SH-SY5Y (cell line): ENCODE measurements around the gene PIAS3.

Experiments
- GATA2 ChIP-seq: IDR thresholded peaks from 2 replicates; pipeline ENCODE4 v1.6.1; 2011; ENCODE audit warnings: mild to moderate bottlenecking, low read depth, low read length
- GATA3 ChIP-seq: IDR thresholded peaks from 2 replicates; pipeline ENCODE4 v1.6.1; 2011; ENCODE audit warnings: low read depth, mild to moderate bottlenecking, low read length, moderate library complexity

DNA sequence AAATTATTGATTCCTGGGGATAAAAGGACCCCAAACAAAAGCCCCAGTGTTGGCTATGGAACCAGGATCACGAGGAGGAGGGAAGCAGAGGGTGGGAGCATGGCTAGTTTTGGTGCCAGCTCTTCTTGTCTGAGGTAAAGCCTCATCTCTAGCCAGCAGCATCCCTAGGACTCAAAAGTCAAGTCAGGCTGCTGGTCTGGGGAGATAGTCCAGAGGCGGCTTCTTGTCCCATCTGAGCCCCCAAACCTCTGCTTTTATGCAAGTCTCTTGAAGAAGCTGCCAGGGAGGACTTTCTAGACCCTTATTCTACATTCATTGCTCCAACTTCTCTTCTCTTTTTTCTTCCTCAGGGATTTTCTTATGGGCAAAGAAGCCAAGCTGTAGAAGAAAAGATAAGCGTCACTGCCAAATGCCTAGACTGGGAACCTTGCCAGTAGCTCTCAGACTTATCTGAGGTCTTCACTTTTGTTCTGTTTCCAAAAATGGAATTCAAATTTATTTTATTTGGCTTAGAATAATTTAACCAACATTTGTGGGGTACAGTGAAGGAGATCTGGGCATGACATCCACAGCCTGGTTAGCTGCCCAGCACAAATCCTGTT, 33.7 kb upstream of the PIAS3 start:
- no peak for TF ChIP-seq GATA3
- no peak for TF ChIP-seq GATA2
